ES-I3 (cell line): Measurements from ENCODE around the gene GAPT.

Source experiments
- H3K36me3 ChIP-seq: 2 replicates; pipeline ENCODE4 v1.6.1; 2013; ENCODE audit warnings: mild to moderate bottlenecking, low read length, control low read depth, moderate library complexity; ENCODE audit not compliant: insufficient read depth
- H3K4me1 ChIP-seq: 2 replicates; pipeline ENCODE4 v1.6.1; 2013; ENCODE audit warnings: mild to moderate bottlenecking, control low read depth, low read length; ENCODE audit not compliant: insufficient read depth
- H3K9ac ChIP-seq: 2 replicates; pipeline ENCODE4 v1.6.1; 2013; ENCODE audit warnings: low read depth, mild to moderate bottlenecking, low read length, moderate library complexity
- H3K9me3 ChIP-seq: 2 replicates; pipeline ENCODE4 v1.6.1; 2013; ENCODE audit warnings: mild to moderate bottlenecking, low read length, moderate library complexity; ENCODE audit not compliant: control insufficient read depth, insufficient read depth

Gene GAPT

GRCh38 chr5:58491216-58491892 is at the start of gene GAPT:
Gene GAPT (plus strand): TSS chr5:58491435. CDS start chr5:58494537, 3,102 bp downstream.
- Histone ChIP-seq H3K36me3 (no peaks in the 10 kb centered on the region), H3K4me1 (peaks cover 8% of the 10 kb centered on the region; the same call in 1 of the 2 replicates), H3K9ac (no peak within 1 kb of the TSS), H3K9me3 (no peaks in the 10 kb centered on the region; the same call in 1 of the 2 replicates)

GRCh38 chr5:58444805-58445204 is 46.4 kb upstream of the GAPT start:
- no peak overlapping the region for H3K9ac ChIP-seq
- H3K36me3 ChIP-seq, result no peaks in the 10 kb centered on the region
- no peaks in the 10 kb centered on the region for H3K9me3 ChIP-seq
- no peaks in the 10 kb centered on the region for H3K4me1 ChIP-seq

- Histone ChIP-seq H3K9ac (no peak overlapping the region), H3K4me1 (no peaks in the 10 kb centered on the region), H3K9me3 (no peaks in the 10 kb centered on the region), H3K36me3 (no peaks in the 10 kb centered on the region)
Measured at GRCh38 chr5:58446024-58446423, 45.2 kb upstream of the GAPT start.

- H3K4me1 ChIP-seq, result no peaks in the 10 kb centered on the region
- H3K9ac ChIP-seq, result no peak overlapping the region
- H3K9me3 ChIP-seq, result no peaks in the 10 kb centered on the region
- no peaks in the 10 kb centered on the region for H3K36me3 ChIP-seq
Measured at GRCh38 chr5:58447226-58447625, 44.0 kb upstream of the GAPT start.

- H3K9ac ChIP-seq, result no peak overlapping the region
- H3K4me1 ChIP-seq, result no peaks in the 10 kb centered on the region
- H3K9me3 ChIP-seq, result no peaks in the 10 kb centered on the region
- peaks cover 15% of the 10 kb centered on the region for H3K36me3 ChIP-seq
Measured at GRCh38 chr5:58450018-58450417, 41.2 kb upstream of the GAPT start.

GRCh38 chr5:58450811-58451629 is 40.2 kb upstream of the GAPT start:
- no peak overlapping the region for H3K9ac ChIP-seq
- no peaks in the 10 kb centered on the region for H3K9me3 ChIP-seq
- peaks cover 25% of the 10 kb centered on the region for H3K36me3 ChIP-seq
- no peaks in the 10 kb centered on the region for H3K4me1 ChIP-seq

- no peaks in the 10 kb centered on the region for H3K9me3 ChIP-seq
- H3K4me1 ChIP-seq, result no peaks in the 10 kb centered on the region
- no peak overlapping the region for H3K9ac ChIP-seq
- peaks cover 34% of the 10 kb centered on the region for H3K36me3 ChIP-seq
Measured at GRCh38 chr5:58451732-58452565, 39.3 kb upstream of the GAPT start.

- peaks cover 42% of the 10 kb centered on the region for H3K36me3 ChIP-seq
- H3K9ac ChIP-seq, result no peak overlapping the region
- H3K4me1 ChIP-seq, result no peaks in the 10 kb centered on the region
- H3K9me3 ChIP-seq, result no peaks in the 10 kb centered on the region
Measured at GRCh38 chr5:58452566-58453258, 38.5 kb upstream of the GAPT start.

- H3K4me1 ChIP-seq, result no peaks in the 10 kb centered on the region; the same call in 1 of the 2 replicates
- no peaks in the 10 kb centered on the region for H3K9me3 ChIP-seq
- peaks cover 48% of the 10 kb centered on the region for H3K36me3 ChIP-seq
- no peak overlapping the region for H3K9ac ChIP-seq
Measured at GRCh38 chr5:58453306-58453705, 37.9 kb upstream of the GAPT start.

- H3K9ac ChIP-seq, result no peak overlapping the region
- peaks cover 51% of the 10 kb centered on the region for H3K36me3 ChIP-seq
- H3K4me1 ChIP-seq, result no peaks in the 10 kb centered on the region; the same call in 1 of the 2 replicates
- H3K9me3 ChIP-seq, result no peaks in the 10 kb centered on the region
Measured at GRCh38 chr5:58454025-58454424, 37.2 kb upstream of the GAPT start.

GRCh38 chr5:58455066-58455465 is 36.2 kb upstream of the GAPT start:
- Histone ChIP-seq H3K36me3 (peaks cover 51% of the 10 kb centered on the region), H3K9ac (no peak overlapping the region), H3K4me1 (no peaks in the 10 kb centered on the region; the same call in 1 of the 2 replicates), H3K9me3 (no peaks in the 10 kb centered on the region)

GRCh38 chr5:58455480-58455879 is 35.8 kb upstream of the GAPT start:
- no peaks in the 10 kb centered on the region; the same call in 1 of the 2 replicates for H3K4me1 ChIP-seq
- H3K36me3 ChIP-seq, result peaks cover 51% of the 10 kb centered on the region
- H3K9me3 ChIP-seq, result no peaks in the 10 kb centered on the region
- H3K9ac ChIP-seq, result no peak overlapping the region

- Histone ChIP-seq H3K4me1 (no peaks in the 10 kb centered on the region; the same call in 1 of the 2 replicates), H3K9ac (no peak overlapping the region; the same call in 1 of the 2 replicates), H3K9me3 (no peaks in the 10 kb centered on the region), H3K36me3 (peaks cover 51% of the 10 kb centered on the region)
Measured at GRCh38 chr5:58456026-58456425, 35.2 kb upstream of the GAPT start.

- Histone ChIP-seq H3K9ac (no peak overlapping the region; the same call in 1 of the 2 replicates), H3K9me3 (no peaks in the 10 kb centered on the region), H3K36me3 (peaks cover 51% of the 10 kb centered on the region), H3K4me1 (no peaks in the 10 kb centered on the region; the same call in 1 of the 2 replicates)
Measured at GRCh38 chr5:58456486-58456885, 34.7 kb upstream of the GAPT start.
